DND-41 (cell line): ENCODE measurements around the gene CMC4.

Source experiments
- EZH2 ChIP-seq: IDR thresholded peaks from 3 replicates; pipeline ENCODE4 v1.6.1; 2012; ENCODE audit warnings: borderline replicate concordance, low read depth, mild to moderate bottlenecking, moderate library complexity, low read length, inconsistent platforms; ENCODE audit not compliant: severe bottlenecking
- TF ChIP-seq, protein P1 (sequence below): IDR thresholded peaks from 2 replicates; pipeline ENCODE4 v1.5.1; 2012; ENCODE audit warnings: borderline replicate concordance, low read length, moderate library complexity, mild to moderate bottlenecking; ENCODE audit not compliant: poor library complexity, severe bottlenecking; ENCODE audit errors: extremely low read depth

DNA sequence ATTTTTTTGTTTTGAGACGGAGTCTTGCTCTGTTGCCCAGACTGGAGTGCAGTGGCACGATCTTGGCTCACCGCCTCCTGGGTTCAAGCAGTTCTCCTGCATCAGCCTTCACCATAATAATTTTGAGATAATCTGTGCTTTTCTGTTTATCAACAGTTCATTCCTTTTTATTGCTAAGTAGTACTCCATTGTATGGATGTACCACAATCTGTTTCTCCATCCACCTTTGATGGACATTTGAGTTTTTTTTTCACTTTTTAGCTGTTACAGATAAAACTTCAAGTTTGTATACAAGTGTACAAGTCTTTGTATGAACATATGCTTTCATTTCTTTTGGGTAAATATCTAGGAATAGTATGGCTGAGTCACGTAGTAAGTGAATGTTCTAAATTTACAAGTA is 35.2 kb downstream of the CMC4 start:
- no peak for TF ChIP-seq EZH2
- TF ChIP-seq, protein P1, sequence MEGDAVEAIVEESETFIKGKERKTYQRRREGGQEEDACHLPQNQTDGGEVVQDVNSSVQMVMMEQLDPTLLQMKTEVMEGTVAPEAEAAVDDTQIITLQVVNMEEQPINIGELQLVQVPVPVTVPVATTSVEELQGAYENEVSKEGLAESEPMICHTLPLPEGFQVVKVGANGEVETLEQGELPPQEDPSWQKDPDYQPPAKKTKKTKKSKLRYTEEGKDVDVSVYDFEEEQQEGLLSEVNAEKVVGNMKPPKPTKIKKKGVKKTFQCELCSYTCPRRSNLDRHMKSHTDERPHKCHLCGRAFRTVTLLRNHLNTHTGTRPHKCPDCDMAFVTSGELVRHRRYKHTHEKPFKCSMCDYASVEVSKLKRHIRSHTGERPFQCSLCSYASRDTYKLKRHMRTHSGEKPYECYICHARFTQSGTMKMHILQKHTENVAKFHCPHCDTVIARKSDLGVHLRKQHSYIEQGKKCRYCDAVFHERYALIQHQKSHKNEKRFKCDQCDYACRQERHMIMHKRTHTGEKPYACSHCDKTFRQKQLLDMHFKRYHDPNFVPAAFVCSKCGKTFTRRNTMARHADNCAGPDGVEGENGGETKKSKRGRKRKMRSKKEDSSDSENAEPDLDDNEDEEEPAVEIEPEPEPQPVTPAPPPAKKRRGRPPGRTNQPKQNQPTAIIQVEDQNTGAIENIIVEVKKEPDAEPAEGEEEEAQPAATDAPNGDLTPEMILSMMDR: no peak
